ENCODE results near the gene ZBTB20.

DNA sequence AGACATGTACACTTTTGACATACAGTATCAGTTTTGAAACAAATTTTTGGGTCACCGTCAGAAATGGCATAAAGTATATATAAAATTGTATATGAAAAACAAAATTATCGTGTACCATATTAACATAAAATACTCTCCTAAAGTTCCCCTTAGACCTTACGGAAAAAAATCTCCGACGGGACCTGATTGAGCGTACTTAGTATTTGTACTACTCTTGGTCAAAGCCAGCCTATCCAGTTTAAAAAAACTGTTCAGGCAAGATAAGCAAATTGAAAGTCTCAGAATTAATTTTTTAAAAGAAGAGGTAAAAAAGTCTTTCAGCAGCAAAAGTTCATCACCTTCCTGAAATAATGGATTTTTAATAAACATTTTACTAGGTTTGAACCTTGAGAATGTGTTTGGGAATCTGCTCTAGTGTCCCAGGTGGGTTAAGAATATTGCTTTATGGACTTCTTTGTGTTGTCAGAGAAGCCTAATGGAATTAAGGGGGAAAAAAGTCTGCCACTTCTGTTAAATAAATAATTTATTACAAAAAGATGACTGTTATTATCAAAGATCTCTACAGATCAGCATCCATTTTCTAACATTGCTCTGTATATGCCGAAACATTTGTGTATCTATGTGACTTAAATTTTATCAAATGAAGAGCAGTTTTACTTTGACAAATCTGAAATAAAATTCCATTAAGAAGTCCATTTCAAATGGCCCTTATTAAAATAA lies 48.6 kb downstream of the ZBTB20 start:
- TF ChIP-seq, protein P1, sequence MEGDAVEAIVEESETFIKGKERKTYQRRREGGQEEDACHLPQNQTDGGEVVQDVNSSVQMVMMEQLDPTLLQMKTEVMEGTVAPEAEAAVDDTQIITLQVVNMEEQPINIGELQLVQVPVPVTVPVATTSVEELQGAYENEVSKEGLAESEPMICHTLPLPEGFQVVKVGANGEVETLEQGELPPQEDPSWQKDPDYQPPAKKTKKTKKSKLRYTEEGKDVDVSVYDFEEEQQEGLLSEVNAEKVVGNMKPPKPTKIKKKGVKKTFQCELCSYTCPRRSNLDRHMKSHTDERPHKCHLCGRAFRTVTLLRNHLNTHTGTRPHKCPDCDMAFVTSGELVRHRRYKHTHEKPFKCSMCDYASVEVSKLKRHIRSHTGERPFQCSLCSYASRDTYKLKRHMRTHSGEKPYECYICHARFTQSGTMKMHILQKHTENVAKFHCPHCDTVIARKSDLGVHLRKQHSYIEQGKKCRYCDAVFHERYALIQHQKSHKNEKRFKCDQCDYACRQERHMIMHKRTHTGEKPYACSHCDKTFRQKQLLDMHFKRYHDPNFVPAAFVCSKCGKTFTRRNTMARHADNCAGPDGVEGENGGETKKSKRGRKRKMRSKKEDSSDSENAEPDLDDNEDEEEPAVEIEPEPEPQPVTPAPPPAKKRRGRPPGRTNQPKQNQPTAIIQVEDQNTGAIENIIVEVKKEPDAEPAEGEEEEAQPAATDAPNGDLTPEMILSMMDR (IDR thresholded peaks at IDR 0.05; ENCODE audit: low read depth, low read length, missing input control): no peak
- no peak for TF ChIP-seq NR2F2 (IDR thresholded peaks at IDR 0.05)
- TF ChIP-seq YY1 (IDR thresholded peaks at IDR 0.05): no peak
- TF ChIP-seq, protein P2, sequence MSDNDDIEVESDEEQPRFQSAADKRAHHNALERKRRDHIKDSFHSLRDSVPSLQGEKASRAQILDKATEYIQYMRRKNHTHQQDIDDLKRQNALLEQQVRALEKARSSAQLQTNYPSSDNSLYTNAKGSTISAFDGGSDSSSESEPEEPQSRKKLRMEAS (IDR thresholded peaks at IDR 0.05): no peak
- TF ChIP-seq, protein P3, sequence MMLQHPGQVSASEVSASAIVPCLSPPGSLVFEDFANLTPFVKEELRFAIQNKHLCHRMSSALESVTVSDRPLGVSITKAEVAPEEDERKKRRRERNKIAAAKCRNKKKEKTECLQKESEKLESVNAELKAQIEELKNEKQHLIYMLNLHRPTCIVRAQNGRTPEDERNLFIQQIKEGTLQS (IDR thresholded peaks at IDR 0.05): no peak
- TF ChIP-seq JUND (IDR thresholded peaks at IDR 0.05): no peak
- no peak for TF ChIP-seq GABPA (IDR thresholded peaks at IDR 0.05 in 1 of 2, conservative IDR thresholded peaks at IDR 0.05 in 1 of 2)
- TF ChIP-seq RAD21 (IDR thresholded peaks at IDR 0.05): no peak
- TF ChIP-seq, protein P4, sequence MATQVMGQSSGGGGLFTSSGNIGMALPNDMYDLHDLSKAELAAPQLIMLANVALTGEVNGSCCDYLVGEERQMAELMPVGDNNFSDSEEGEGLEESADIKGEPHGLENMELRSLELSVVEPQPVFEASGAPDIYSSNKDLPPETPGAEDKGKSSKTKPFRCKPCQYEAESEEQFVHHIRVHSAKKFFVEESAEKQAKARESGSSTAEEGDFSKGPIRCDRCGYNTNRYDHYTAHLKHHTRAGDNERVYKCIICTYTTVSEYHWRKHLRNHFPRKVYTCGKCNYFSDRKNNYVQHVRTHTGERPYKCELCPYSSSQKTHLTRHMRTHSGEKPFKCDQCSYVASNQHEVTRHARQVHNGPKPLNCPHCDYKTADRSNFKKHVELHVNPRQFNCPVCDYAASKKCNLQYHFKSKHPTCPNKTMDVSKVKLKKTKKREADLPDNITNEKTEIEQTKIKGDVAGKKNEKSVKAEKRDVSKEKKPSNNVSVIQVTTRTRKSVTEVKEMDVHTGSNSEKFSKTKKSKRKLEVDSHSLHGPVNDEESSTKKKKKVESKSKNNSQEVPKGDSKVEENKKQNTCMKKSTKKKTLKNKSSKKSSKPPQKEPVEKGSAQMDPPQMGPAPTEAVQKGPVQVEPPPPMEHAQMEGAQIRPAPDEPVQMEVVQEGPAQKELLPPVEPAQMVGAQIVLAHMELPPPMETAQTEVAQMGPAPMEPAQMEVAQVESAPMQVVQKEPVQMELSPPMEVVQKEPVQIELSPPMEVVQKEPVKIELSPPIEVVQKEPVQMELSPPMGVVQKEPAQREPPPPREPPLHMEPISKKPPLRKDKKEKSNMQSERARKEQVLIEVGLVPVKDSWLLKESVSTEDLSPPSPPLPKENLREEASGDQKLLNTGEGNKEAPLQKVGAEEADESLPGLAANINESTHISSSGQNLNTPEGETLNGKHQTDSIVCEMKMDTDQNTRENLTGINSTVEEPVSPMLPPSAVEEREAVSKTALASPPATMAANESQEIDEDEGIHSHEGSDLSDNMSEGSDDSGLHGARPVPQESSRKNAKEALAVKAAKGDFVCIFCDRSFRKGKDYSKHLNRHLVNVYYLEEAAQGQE (IDR thresholded peaks at IDR 0.05): no peak
- TF ChIP-seq RXRA (IDR thresholded peaks at IDR 0.05): no peak
- TF ChIP-seq EGR1 (IDR thresholded peaks at IDR 0.05; ENCODE audit: low read depth in 2 of 2): no peak
- no peak for TF ChIP-seq FOXA1 (IDR thresholded peaks at IDR 0.05)
- no peak for TF ChIP-seq TAF1 (conservative IDR thresholded peaks at IDR 0.05)
- no peak for TF ChIP-seq SP1 (IDR thresholded peaks at IDR 0.05)

All from liver (tissue), 3 donors.